ENCODE measurements around the gene SPTBN1. TPM values are rescaled to one million over a fixed set of nuclear protein-coding genes. Genes with fewer than 3 reads are reported as not detected.

Gene SPTBN1
- total RNA-seq, 4 donors from 2014 or later = 189 to 423 (median 341) TPM

DNA sequence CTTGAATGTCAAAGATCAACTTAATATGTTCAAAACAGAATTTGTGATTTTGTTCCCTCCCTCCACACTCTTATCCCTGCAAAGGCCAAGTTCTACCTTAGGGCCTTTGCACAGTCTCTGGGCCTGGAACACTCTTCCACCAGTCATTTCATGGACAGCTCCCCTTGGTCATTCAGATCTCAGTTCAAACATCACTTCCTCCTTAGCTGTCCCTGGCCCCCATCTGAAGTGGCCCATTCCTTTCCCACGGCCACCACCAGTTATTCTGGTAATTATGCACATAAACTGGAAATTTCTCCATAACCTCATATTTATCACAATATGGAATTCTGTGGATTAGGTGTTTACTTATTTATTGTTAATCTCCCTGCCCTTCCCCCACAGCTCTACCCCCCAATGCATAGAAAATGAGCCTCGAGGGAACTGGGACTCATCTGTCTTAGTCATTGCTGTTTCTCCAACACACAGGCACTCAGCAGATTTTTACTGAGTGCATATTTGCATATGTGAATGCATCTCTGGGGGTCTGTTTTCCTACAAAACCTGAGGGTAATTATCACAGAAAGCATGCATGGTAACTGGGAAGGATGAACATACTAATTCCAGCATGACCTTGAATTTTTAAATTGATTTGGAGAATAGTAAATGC, 35.5 kb upstream of the SPTBN1 start:
- H3K27ac ChIP-seq = peak overlapping the region in 1 of 2 donors; percentile 50
- DNase-seq = no peak
- no peak for TF ChIP-seq CTCF (IDR thresholded peaks at IDR 0.05)
- no peak for TF ChIP-seq POLR2A (IDR thresholded peaks at IDR 0.05)
- no peaks in the 10 kb centered on the region for H3K27me3 ChIP-seq
- H3K4me3 ChIP-seq = no peak overlapping the region
- H3K4me1 ChIP-seq = no peaks in the 10 kb centered on the region
- no peaks in the 10 kb centered on the region for H3K9me3 ChIP-seq
- intact Hi-C loops (cut with DNase I; ENCODE audit: low total_unique reads) = no loop called here
- H3K36me3 ChIP-seq = no peaks in the 10 kb centered on the region

DNA sequence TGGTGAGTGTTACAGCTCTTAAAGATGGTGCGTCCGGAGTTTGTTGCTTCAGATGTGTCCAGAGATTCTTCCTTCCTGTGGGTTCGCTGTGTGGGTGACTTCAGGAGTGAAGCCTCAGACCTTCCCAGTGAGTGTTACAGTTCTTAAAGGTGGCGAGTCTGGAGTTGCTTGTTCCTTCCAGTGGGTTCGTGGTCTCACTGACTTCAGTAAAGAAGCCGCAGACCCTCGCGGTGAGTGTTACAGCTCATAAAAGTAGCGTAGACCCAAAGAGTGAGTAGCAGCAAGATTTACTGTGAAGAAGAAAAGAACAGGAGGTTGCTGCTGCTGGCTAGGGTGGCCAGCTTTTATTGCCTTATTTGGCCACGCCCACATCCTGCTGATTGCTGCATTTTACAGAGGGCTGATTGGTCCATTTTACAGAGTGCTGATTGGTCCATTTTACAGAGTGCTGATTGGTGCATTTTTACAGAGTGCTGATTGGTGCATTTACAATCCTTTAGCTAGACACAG, 34.0 kb upstream of the SPTBN1 start:
- intact Hi-C loops (cut with DNase I; ENCODE audit: low total_unique reads) = no loop called here
- H3K27ac ChIP-seq = no peak overlapping the region
- no peaks in the 10 kb centered on the region for H3K4me1 ChIP-seq
- DNase-seq = no peak
- no peaks in the 10 kb centered on the region for H3K36me3 ChIP-seq
- no peaks in the 10 kb centered on the region for H3K27me3 ChIP-seq
- no peaks in the 10 kb centered on the region for H3K9me3 ChIP-seq
- TF ChIP-seq POLR2A (IDR thresholded peaks at IDR 0.05) (no peak), CTCF (IDR thresholded peaks at IDR 0.05) (no peak)
- H3K4me3 ChIP-seq = no peak overlapping the region

DNA sequence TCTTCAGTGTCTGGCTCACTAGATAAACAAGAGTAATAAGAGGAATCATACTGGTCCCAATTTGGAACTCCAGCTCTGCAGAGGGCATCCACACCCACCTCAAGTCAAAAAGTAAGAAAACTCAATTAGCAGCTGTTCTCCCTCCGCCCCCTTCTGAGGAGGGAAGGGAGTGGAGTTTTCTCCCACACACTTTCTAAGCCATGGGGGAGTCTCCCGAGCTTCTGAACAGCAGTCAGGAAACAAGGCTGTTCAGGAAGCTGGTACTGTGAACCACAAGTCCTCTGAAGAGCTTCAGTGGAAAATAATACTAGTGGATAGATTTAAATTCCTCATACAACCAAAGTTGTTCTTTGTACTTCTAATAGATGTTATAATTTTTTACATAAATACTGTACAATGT, 32.9 kb upstream of the SPTBN1 start:
- intact Hi-C loops (cut with DNase I; ENCODE audit: low total_unique reads) = no loop called here
- TF ChIP-seq POLR2A (IDR thresholded peaks at IDR 0.05) (no peak), CTCF (IDR thresholded peaks at IDR 0.05) (no peak)
- Histone ChIP-seq H3K4me1 (no peaks in the 10 kb centered on the region), H3K9me3 (no peaks in the 10 kb centered on the region), H3K27me3 (no peaks in the 10 kb centered on the region), H3K36me3 (no peaks in the 10 kb centered on the region), H3K27ac (peak overlapping the region in 1 of 2 donors; percentile 36), H3K4me3 (no peak overlapping the region)
- no peak for DNase-seq

DNA sequence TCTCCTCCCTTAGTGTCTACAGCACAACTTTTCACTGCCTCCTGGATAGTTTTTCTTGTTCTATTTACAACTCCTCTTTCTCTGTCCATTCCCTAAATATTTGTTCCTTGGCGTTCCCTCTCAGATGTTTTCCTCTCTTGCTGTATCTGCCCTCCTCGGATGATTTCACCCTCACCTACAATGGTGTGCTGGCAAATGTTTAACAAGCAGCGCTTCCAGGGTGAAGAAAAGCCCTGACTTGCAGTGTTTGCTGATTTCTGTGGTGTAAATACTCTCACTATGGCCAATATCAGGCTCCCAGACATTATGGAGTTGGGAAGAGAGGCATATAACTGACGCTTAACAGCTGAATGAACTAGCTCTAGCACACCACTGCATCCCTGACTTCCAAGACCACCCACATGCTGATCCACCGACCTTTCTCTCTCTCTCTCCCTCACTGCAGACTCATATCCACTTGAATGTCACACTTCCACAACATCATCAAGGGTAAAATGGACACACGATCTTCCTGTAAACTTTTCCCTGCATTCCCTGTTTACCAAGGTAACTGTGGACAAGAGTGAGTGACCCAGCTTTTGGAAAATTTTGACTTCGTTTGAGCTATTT, 31.5 kb upstream of the SPTBN1 start:
- peaks cover 0 to 10% of the 10 kb centered on the region in 2 donors for H3K4me1 ChIP-seq
- no peaks in the 10 kb centered on the region for H3K9me3 ChIP-seq
- intact Hi-C loops (cut with DNase I; ENCODE audit: low total_unique reads) = no loop called here
- TF ChIP-seq POLR2A (IDR thresholded peaks at IDR 0.05) (no peak), CTCF (IDR thresholded peaks at IDR 0.05) (no peak)
- DNase-seq = no peak
- H3K36me3 ChIP-seq = no peaks in the 10 kb centered on the region
- H3K4me3 ChIP-seq = no peak overlapping the region
- no peaks in the 10 kb centered on the region for H3K27me3 ChIP-seq
- H3K27ac ChIP-seq = no peak overlapping the region

DNA sequence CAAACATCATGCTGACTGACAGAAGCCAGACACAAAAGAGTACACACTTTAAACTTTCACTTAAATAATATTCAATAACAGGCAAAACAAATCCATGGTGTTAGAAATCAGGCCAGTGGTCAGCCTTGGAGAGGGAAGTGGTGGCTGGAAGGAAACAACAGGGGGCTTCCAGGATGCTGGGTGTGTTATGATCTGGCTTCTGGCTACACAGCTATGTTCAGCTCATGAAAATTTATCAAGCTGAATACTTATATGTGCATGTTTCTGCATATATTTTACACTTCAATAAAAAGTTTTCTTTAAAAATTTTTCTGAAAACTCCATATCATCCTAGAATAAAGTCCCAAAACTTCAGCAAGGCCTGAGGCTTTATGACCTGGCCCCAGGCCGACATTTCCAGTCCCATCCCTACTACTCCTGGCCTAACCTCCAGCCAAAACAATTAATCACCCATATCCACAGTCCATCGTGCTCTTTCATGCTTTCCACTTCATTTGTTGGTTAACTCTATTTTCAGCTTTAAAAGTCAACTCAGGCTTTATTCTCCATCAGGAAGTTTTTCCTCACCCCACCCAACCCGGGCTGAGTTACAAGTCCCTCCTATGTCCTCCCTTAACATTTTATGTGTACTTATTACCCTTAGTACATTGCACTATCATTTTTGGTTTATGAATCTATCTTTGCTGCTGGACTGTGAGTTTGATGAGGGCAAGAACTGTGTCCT, 27.9 kb upstream of the SPTBN1 start:
- Histone ChIP-seq H3K9me3 (no peaks in the 10 kb centered on the region), H3K27ac (peak overlapping the region; percentile 25 to 46), H3K4me1 (peaks cover 0 to 13% of the 10 kb centered on the region in 2 donors), H3K27me3 (no peaks in the 10 kb centered on the region), H3K4me3 (no peak overlapping the region), H3K36me3 (no peaks in the 10 kb centered on the region)
- peak; percentile 73 to 74 for DNase-seq
- intact Hi-C loops (cut with DNase I; ENCODE audit: low total_unique reads) = no loop called here
- TF ChIP-seq POLR2A (IDR thresholded peaks at IDR 0.05) = no peak
- no peak for TF ChIP-seq CTCF (IDR thresholded peaks at IDR 0.05)

All from uterus (tissue), 4 donors.